Dedifferentiated amniotic fluid mesenchymal stem cell (primary cell): ENCODE data around the gene TMEM94.
A peak's percentile ranks its signal among the peaks of the same experiment; 100 is the strongest.
"Not testable (repeated sequence)": the region's sequence is repeated elsewhere in the genome, so short reads cannot be mapped to it uniquely, and the experiment has no call there.

Experiments used
- DNase-seq: peaks from one replicate; pipeline ENCODE4 v3.0.0-alpha.2; 2016; ENCODE audit errors: extremely low spot score

Gene TMEM94

GRCh38 chr17:75445296-75445695 lies 11.1 kb upstream of the TMEM94 start:
- no peak for DNase-seq

GRCh38 chr17:75445896-75446295 lies 10.5 kb upstream of the TMEM94 start:
- DNase-seq: not testable (repeated sequence)

- DNase-seq: no peak
Measured at GRCh38 chr17:75447951-75448856, 8.2 kb upstream of the TMEM94 start.

- no peak for DNase-seq
Measured at GRCh38 chr17:75450270-75450669, 6.2 kb upstream of the TMEM94 start.

GRCh38 chr17:75454193-75454592 lies 2.2 kb upstream of the TMEM94 start:
- no peak for DNase-seq

GRCh38 chr17:75454672-75455071 lies 1.8 kb upstream of the TMEM94 start:
- DNase-seq: not testable (repeated sequence)

- no peak for DNase-seq
Measured at GRCh38 chr17:75456039-75456416, 407 bp upstream of the TMEM94 start.

GRCh38 chr17:75457047-75457654 lies 716 bp downstream of the TMEM94 start:
- peak; percentile 42 for DNase-seq

- DNase-seq: no peak
Measured at GRCh38 chr17:75459246-75459589, 2.8 kb downstream of the TMEM94 start.

GRCh38 chr17:75459590-75460267 lies 3.3 kb downstream of the TMEM94 start:
- DNase-seq: no peak

GRCh38 chr17:75460295-75460694 lies 3.9 kb downstream of the TMEM94 start:
- no peak for DNase-seq

- DNase-seq: no peak
Measured at GRCh38 chr17:75463603-75464002, 7.2 kb downstream of the TMEM94 start.

- no peak for DNase-seq
Measured at GRCh38 chr17:75465039-75465438, 8.6 kb downstream of the TMEM94 start.

- DNase-seq: no peak
Measured at GRCh38 chr17:75468291-75468754, 11.9 kb downstream of the TMEM94 start.

GRCh38 chr17:75468779-75469373 lies 12.4 kb downstream of the TMEM94 start:
- no peak for DNase-seq

- no peak for DNase-seq
Measured at GRCh38 chr17:75471207-75471606, 14.8 kb downstream of the TMEM94 start.

- DNase-seq: no peak
Measured at GRCh38 chr17:75472119-75472518, 15.7 kb downstream of the TMEM94 start.

GRCh38 chr17:75473246-75473645 lies 16.8 kb downstream of the TMEM94 start:
- no peak for DNase-seq

- no peak for DNase-seq
Measured at GRCh38 chr17:75474736-75475135, 18.3 kb downstream of the TMEM94 start.

- DNase-seq: no peak
Measured at GRCh38 chr17:75475144-75475835, 18.9 kb downstream of the TMEM94 start.

GRCh38 chr17:75475851-75476250 lies 19.4 kb downstream of the TMEM94 start:
- no peak for DNase-seq

GRCh38 chr17:75476271-75476671 lies 19.8 kb downstream of the TMEM94 start:
- DNase-seq: no peak
